SW 1271 (cell line): ENCODE results near the gene PTPN23.
A peak's percentile ranks its signal among the peaks of the same experiment; 100 is the strongest.

ENCODE experiments used
- DNase-seq, 2 experiments: peaks; one replicate each; lab custom pipeline; 2025; lab: John Stamatoyannopoulos, UW

PTPN23 gene

DNA sequence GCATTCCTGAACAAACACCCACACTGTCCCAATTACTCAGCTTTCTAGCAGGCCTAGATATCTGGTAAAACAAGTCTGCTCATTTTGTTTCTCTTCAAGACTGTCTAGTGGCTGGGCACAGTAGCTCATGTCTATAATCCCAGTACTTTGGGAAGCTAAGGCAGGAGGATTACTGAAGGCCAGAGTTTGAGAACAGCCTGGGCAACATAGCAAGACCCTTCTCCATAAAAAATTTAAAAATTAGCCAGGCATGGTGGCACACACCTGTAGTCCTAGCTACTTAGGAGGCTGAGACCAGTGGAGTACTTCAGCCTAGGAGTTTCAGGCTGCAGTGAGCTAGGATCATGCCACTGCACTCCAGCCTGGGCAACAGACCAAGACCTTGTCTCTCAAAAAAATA, 6.2 kb upstream of the PTPN23 start:
- DNase-seq = no peak

DNA sequence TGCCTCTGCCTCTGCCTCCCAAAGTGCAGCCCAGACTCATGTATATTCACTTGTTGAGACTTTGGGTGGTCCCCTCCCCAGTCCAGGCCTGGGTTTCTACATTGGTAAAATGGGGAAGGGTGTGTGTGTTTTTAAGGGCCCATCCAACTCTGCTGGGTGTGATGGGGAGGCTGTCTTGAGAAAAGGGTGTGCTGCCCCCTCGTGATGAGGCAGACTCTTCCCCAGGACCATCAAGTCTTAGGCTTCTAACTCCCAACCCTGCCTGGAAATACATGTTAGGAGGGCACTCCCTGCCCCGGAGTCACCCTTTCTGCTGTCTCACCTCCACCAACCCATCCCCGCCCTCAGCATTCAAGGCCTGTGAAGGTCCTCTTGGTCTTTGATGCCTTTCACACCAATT, 4.4 kb upstream of the PTPN23 start:
- no peak for DNase-seq

DNA sequence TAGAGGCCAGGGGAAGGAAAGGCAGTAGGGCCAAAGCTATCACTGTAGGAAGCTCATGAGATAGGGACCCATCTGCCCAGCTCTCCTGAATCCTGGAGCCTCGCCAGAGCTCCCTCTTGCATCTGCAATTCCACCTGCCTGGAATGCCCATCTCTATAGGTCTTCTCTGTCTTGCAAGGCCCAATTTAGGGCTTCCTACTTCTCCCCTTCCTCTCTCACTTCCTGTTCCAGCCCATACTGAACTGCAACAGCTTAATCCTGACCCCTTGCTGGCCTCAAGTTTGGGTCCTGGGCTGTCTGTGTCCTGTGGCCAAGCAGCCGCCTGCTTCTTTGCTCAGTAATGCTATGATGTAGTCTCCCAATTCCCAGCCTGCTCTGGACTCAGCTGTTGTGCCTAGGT, 3.6 kb upstream of the PTPN23 start:
- DNase-seq = no peak

GRCh38 chr3:47378869-47379268, 2.0 kb upstream of the PTPN23 start:
- DNase-seq = no peak

GRCh38 chr3:47379411-47379899, 1.4 kb upstream of the PTPN23 start:
- DNase-seq = no peak

- no peak for DNase-seq
Measured at GRCh38 chr3:47380026-47380600, 708 bp upstream of the PTPN23 start.

DNA sequence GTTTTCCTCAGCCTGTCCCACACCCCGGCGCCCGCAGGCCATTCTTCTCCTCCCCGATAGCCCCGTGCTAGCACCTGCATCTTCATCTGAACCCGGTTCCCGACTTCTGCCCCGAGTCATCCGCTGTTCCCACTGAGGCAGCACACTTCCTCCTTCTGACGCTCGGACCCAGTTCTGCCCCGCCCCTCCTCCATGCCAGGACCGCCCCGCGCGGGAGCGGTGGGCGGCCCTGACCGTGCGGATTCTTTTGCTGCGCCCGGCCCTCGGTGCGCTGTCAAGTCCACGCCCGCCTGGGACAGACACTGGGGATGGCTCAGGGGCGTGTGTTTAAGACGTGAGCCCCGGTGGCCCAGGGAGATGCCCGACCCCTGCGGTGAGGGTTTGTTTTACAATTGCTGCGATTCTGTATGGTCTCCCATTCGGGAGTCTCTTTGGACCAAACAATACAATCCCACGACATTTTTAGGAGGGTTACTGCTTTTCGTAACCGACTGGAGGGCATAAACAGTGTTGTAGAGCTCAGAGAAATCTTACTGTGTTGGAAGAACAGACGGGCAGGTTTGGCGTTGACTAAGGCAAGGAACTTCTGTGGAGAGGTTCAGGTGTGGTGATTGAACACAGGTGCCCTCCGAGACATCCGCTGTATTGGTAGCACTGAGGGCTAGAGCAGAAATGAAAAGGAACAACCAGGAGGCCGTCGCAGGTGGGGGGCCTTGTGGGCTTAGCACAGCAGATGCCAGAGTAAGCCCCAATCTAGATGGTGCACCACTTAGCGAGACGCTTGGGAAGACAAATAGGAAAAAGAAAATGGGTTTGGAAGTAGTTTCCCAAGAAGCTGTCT, 716 bp downstream of the PTPN23 start:
- DNase-seq = peak; percentile 51 to 77

DNA sequence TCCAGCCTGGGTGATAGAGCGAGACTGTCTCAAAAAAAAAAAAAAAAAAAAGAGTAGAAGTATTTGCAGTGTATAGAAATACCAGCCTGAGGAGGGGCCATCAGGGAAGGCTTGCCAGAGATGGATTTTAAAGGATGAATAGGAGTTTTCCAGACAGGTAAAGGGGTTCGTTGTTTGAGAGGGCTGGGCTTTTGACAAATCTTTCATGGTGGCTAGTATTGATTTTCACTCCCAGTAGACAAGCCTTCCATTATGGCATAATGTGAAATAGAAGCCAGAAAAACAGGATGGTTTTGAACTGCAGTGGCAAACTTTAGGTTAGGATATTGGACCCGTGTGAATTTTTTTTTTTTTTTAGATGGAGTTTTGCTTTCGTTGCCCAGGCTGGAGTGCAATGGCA, 3.6 kb downstream of the PTPN23 start:
- no peak for DNase-seq

GRCh38 chr3:47385007-47385406, 4.2 kb downstream of the PTPN23 start:
- no peak for DNase-seq

DNA sequence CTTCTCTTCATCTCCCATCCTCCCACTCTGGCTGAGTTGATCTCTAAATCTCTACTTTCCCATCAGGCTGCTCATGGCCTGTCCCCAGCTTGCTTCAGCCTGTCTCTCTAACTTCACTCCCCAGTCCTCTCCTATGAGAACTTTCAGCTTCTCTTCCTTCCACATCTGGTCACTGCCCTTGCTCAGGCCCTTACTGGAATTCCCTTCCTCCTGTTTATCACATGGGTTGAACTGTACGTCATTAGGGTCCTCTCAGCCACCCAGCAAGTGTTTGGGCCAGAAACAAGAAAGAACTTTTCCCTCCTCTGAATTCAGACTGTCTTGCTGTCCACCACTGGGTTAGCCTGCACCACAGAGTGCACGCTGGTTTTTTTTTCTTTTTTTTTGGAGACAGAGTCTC, 5.0 kb downstream of the PTPN23 start:
- no peak for DNase-seq

DNA sequence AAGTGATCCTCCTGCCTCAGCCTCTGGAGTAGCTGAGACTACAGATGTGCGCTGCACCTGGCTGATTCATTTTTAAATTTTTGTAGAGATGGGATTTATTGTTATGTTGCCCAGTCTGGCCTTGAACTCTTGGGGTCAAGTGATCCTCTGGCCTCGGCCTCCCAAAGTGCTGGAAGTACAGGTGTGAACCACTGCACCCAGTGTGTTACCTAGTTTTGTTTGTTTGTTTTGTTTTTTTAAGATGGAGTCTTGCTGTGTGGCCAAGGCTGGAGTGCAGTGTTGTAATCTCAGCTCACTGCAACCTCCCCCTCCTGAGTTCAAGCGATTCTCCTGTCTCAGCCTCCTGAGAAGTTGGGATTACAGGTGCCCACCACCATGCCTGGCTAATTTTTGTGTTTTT, 12.1 kb downstream of the PTPN23 start:
- DNase-seq = no peak

DNA sequence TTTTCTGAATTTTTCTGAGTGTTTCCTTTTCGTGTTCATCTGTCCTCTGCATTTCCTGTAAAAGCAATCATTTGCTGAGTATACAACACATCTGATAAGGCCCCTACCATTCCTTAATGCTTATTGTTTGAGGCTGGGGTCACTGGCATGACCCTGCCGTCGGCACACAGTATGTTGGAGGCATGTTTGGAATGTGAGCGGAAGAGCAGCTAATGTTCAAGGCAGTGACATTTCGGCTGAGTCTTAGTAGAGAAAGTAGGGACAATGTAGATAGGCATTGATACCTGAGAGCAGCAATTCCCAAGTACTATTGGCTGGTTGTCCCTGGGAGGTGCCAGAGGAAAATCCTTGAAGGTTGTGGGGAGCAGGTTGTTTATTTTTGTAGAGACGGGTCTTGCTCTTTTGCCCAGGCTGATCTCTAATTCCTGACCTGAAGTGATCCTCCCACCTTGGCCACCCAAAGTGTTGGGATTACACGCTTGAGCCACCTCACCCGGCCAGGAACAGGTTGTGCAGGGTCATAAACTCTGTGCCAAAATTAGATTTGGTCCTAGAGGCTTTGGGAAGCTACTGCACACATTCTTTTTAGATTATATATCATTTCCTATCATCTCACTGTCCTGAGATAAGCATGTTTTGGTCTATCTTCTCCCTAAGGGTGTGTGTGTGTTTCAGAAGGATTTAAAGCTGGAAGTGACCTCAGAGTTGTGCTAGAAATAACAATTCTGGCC, 13.5 kb downstream of the PTPN23 start:
- no peak for DNase-seq

DNA sequence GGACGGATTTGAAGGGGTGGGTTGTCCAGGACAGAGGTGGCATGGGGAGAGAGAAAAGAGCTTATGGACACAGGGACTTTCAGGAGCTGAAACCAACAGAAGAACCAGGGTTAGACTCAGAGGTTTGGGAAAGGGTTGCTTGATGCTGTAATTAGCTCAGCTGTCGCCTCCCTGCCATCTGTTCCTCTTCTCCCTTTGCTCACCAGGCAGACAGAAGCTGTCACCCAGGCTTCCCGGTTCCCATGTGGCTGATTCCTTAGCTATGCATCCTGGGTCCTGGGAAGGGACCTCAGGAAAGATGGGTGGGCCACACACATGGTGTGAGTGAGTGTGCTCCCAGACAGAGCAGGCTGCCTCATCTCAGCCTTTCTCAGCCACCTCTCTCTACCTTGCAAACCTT, 14.1 kb downstream of the PTPN23 start:
- DNase-seq = no peak

- DNase-seq = no peak
Measured at GRCh38 chr3:47398228-47398627, 17.4 kb downstream of the PTPN23 start.

DNA sequence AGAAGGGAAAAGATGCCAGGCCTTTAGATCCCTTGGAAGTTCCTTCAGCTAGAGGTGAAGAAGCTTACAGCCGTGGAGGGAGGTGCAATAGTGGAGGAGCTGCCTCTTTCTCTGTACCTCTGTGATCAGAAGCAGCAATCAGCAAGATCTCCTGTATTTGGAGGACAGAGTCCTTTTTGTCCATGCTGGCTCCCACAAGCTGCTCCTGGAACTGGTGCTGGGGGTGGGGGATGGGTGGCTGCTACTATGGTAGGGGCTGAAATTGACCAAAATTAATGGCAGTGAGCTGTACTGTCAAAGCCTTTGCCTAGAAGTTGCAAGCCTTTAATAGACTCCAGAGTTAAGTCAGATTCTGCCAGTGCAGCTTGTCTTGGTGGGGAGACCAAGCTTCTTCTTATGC, 18.2 kb downstream of the PTPN23 start:
- no peak for DNase-seq

GRCh38 chr3:47399531-47400270, 18.9 kb downstream of the PTPN23 start:
- DNase-seq = no peak

- no peak for DNase-seq
Measured at GRCh38 chr3:47404431-47404876, 23.6 kb downstream of the PTPN23 start.

GRCh38 chr3:47404955-47405790, 24.4 kb downstream of the PTPN23 start:
- DNase-seq = no peak

DNA sequence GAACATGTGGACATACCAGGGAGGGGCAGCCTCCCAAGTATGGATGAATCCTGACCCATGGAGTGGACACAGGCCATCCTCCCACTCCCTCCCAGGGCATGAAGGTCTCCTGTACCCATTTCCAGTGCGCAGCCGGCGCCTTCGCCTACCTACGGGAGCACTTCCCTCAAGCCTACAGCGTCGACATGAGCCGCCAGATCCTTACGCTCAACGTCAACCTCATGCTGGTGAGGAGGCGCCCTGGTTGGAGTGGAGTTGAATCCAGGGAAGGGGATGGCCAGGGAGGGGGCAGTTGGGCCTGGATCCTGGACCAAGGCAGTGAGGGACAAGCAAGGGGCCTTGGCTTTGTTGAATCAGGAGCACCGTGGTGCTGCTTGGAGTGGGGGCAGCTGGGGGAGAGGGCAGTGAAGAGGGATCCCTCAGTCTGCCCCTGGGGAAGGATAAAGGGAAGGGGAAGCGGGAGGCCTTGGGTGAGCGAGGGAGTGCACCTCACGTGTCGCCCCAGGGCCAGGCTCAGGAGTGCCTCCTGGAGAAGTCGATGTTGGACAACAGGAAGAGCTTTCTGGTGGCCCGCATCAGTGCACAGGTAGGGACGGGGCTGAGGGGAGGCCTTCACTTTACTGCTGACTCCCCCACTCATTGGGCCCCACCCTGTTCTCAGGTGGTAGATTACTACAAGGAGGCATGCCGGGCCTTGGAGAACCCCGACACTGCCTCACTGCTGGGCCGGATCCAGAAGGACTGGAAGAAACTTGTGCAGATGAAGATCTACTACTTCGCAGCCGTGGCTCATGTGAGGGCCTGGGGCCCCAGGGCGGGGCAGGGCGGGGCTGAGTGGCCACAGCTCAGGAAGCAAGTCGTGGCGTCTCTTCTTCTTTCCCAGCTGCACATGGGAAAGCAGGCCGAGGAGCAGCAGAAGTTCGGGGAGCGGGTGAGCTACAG, 25.3 kb downstream of the PTPN23 start:
- no peak for DNase-seq

DNA sequence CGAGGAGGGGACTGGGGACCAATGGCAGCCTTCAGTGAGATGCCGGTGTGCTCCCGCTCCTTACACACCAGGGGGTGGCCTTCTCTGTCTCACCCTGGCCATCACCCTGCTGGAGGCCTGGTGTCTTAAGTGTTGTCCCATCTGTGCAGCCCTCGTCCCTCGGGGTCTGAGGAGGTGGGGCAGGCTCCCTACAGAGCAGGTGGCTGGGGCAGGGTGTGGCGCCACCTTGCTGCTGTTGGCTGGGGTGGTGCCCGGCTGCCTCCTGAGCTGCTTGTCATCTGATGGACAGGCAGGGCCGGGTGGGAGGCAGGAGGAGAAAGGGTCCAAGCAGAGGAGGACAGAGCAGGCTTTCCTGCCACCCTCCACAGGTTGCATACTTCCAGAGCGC, 25.9 kb downstream of the PTPN23 start:
- no peak for DNase-seq
